Upper lobe of left lung (tissue), 6 donors: ENCODE data around the gene ZBTB47. TPM values are rescaled to one million over a fixed set of nuclear protein-coding genes. Genes with fewer than 3 reads are reported as not detected.

Source experiments
- ATAC-seq, 2 donors: fragments of 200-7000 bp; cut with Tn5 transposase; one replicate each; pipeline ENCODE4 v1.9.1; 2022; ENCODE audit warnings: mild to moderate bottlenecking in 2 of 2, moderate library complexity in 2 of 2; ENCODE audit not compliant: low FRiP score in 2 of 2
- DNase-seq, 2 donors: peaks; one replicate each; pipeline ENCODE4 v3.0.0-alpha.2; 2019 to 2020
- H3K27ac ChIP-seq, 4 donors: fragments of 200-600 bp; sonication (generic); one replicate each; pipeline ENCODE4 v1.5.1; 2016 to 2019
- H3K27me3 ChIP-seq, 4 donors: fragments of 200-600 bp; sonication (generic); one replicate each; pipeline ENCODE4 v1.5.1; 2017 to 2019
- H3K36me3 ChIP-seq, 4 donors: fragments of 200-600 bp; sonication (generic); one replicate each; pipeline ENCODE4 v1.5.1; 2016 to 2019
- H3K4me1 ChIP-seq, 4 donors: fragments of 200-600 bp; sonication (generic); one replicate each; pipeline ENCODE4 v1.5.1; 2018 to 2019
- H3K4me3 ChIP-seq, 4 donors: fragments of 200-600 bp; sonication (generic); one replicate each; pipeline ENCODE4 v1.5.1; 2017 to 2019; ENCODE audit warnings: mild to moderate bottlenecking in 2 of 4, moderate library complexity in 1 of 4
- H3K9me3 ChIP-seq, 4 donors: fragments of 200-600 bp; sonication (generic); one replicate each; pipeline ENCODE4 v1.5.1; 2018 to 2019
- CTCF ChIP-seq, 6 experiments: fragments of 450-650 bp in 4 of 6; fragments of 200-600 bp in 2 of 6; sonication (generic) in 2 of 6; IDR thresholded peaks; one replicate each; pipeline ENCODE4 v1.5.1; 2016 to 2019; ENCODE audit warnings: antibody characterized with exemption in 6 of 6
- EP300 ChIP-seq, 4 donors: sonication (generic); formaldehyde crosslinking; IDR thresholded peaks; one replicate each; pipeline ENCODE4 v1.5.1; 2017; ENCODE audit warnings: antibody characterized with exemption in 4 of 4, control low read depth in 2 of 4
- POLR2A ChIP-seq, 4 donors: fragments of 450-650 bp; IDR thresholded peaks; one replicate each; pipeline ENCODE4 v1.5.1; 2016 to 2017; ENCODE audit warnings: antibody characterized with exemption in 4 of 4, mild to moderate bottlenecking in 2 of 4
- POLR2AphosphoS5 ChIP-seq, 2 donors: sonication (generic); formaldehyde crosslinking; IDR thresholded peaks; one replicate each; pipeline ENCODE4 v1.5.1; 2017; ENCODE audit warnings: antibody characterized with exemption in 2 of 2
- WGBS, 2 donors: methylation state at CpG; one replicate each; pipeline ENCODE4 v1.1.5; 2017 to 2018; 5-methylcytosine and 5-hydroxymethylcytosine counted together
- total RNA-seq, 6 donors: library from RNA; depleted of rRNA in 4 of 6; stranded (reverse); fragments of >200 nt in 4 of 6; gene quantifications; one replicate each; pipeline versions ENCODE4 v1.1.0 to v1.2.1, GENCODE V29; 2016 to 2021
- donor health status: DM: no; HTN: no; CAD: no; lungs with moderate emphysema.
- donor health status: DM: no; HTN: yes; CAD: no; lungs with severe emphysema.

ZBTB47 gene
- total RNA-seq, 6 donors from 2014 or later, result 25.1 to 35.8 (median 29.9) TPM

- TF ChIP-seq POLR2AphosphoS5 (IDR thresholded peaks at IDR 0.05) (no peak), POLR2A (IDR thresholded peaks at IDR 0.05) (no peak), EP300 (IDR thresholded peaks at IDR 0.05) (no peak), CTCF (IDR thresholded peaks at IDR 0.05) (no peak)
- H3K27ac ChIP-seq, result no peak overlapping the region
- peaks cover 0 to 11% (median 9%) of the 10 kb centered on the region in 4 donors for H3K4me1 ChIP-seq
- no peaks in the 10 kb centered on the region for H3K36me3 ChIP-seq
- DNase-seq (no peak), ATAC-seq (no peak)
- peaks cover 0 to 3% (median 0%) of the 10 kb centered on the region in 4 donors for H3K9me3 ChIP-seq
- 72 to 74% methylated on average over 12 of the region's 12 CpGs for WGBS, 2 donors
- H3K4me3 ChIP-seq, result no peak overlapping the region
- H3K27me3 ChIP-seq, result peaks cover 0 to 12% (median 0%) of the 10 kb centered on the region in 4 donors
Observed at GRCh38 chr3:42682301-42683070, 29.0 kb downstream of the ZBTB47 start.

GRCh38 chr3:42683875-42684598, 30.5 kb downstream of the ZBTB47 start:
- no peak overlapping the region for H3K4me3 ChIP-seq
- peaks cover 0 to 12% (median 0%) of the 10 kb centered on the region in 4 donors for H3K27me3 ChIP-seq
- no peaks in the 10 kb centered on the region for H3K36me3 ChIP-seq
- ATAC-seq, result peak; percentile 78 to 92
- no peak overlapping the region for H3K27ac ChIP-seq
- 58 to 61% methylated on average over 9 to 10 of the region's 10 CpGs for WGBS, 2 donors
- DNase-seq, result peak in 1 of 2 donors; percentile 47
- peaks cover 0 to 11% (median 9%) of the 10 kb centered on the region in 4 donors for H3K4me1 ChIP-seq
- TF ChIP-seq POLR2A (IDR thresholded peaks at IDR 0.05) (no peak), POLR2AphosphoS5 (IDR thresholded peaks at IDR 0.05) (peak in 1 of 2 donors; percentile 15)
- H3K9me3 ChIP-seq, result no peaks in the 10 kb centered on the region

GRCh38 chr3:42684632-42685362, 31.3 kb downstream of the ZBTB47 start:
- Histone ChIP-seq H3K36me3 (no peaks in the 10 kb centered on the region), H3K9me3 (no peaks in the 10 kb centered on the region), H3K4me1 (peaks cover 0 to 11% (median 9%) of the 10 kb centered on the region in 4 donors), H3K4me3 (no peak overlapping the region), H3K27me3 (peaks cover 0 to 12% (median 0%) of the 10 kb centered on the region in 4 donors), H3K27ac (no peak overlapping the region)
- ATAC-seq (no peak), DNase-seq (no peak)
- WGBS, 2 donors, result 83 to 84% methylated on average over 6 to 7 of the region's 7 CpGs
- TF ChIP-seq CTCF (IDR thresholded peaks at IDR 0.05) (no peak), POLR2AphosphoS5 (IDR thresholded peaks at IDR 0.05) (no peak), POLR2A (IDR thresholded peaks at IDR 0.05) (no peak), EP300 (IDR thresholded peaks at IDR 0.05) (no peak)

- Histone ChIP-seq H3K4me3 (peak within 1 kb of the TSS in 1 of 4 donors; percentile 21), H3K27ac (no peak within 1 kb of the TSS), H3K36me3 (no peaks in the 10 kb centered on the region), H3K4me1 (peaks cover 0 to 11% (median 9%) of the 10 kb centered on the region in 4 donors), H3K9me3 (no peaks in the 10 kb centered on the region), H3K27me3 (peaks cover 0 to 12% (median 0%) of the 10 kb centered on the region in 4 donors)
- DNase-seq (peak in 1 of 2 donors; percentile 84), ATAC-seq (no peak)
- 40 to 50% methylated on average over 2 to 34 of the region's 34 CpGs for WGBS, 2 donors
- TF ChIP-seq CTCF (IDR thresholded peaks at IDR 0.05) (no peak), POLR2A (IDR thresholded peaks at IDR 0.05) (no peak), POLR2AphosphoS5 (IDR thresholded peaks at IDR 0.05) (no peak), EP300 (IDR thresholded peaks at IDR 0.05) (no peak)
Observed at GRCh38 chr3:42685363-42685881, 31.9 kb downstream of the ZBTB47 start, which contains the start of gene KLHL40. TSS of gene KLHL40 (plus strand) at chr3:42685537. CDS start at chr3:42685619, 82 bp downstream.
